HG02943 (cell line): ENCODE results near the gene FEZF2.
A peak's percentile ranks its signal among the peaks of the same experiment; 100 is the strongest.

Experiments
- ATAC-seq: cut with Tn5 transposase; IDR thresholded peaks from one replicate; pipeline ENCODE4 v1.9.1; 2021; ENCODE audit warnings: mild to moderate bottlenecking, low read depth, moderate library complexity; ENCODE audit not compliant: unreplicated experiment

The FEZF2 gene

GRCh38 chr3:62373714-62374333, 474 bp upstream of the FEZF2 start:
- ATAC-seq: no peak

GRCh38 chr3:62372621-62373041, 719 bp downstream of the FEZF2 start:
- ATAC-seq: no peak

- no peak for ATAC-seq
Observed at GRCh38 chr3:62371720-62372591, 1.4 kb downstream of the FEZF2 start.

GRCh38 chr3:62370858-62371719, 2.3 kb downstream of the FEZF2 start:
- no peak for ATAC-seq

GRCh38 chr3:62370112-62370857, 3.1 kb downstream of the FEZF2 start:
- no peak for ATAC-seq

- ATAC-seq: no peak
Observed at GRCh38 chr3:62369476-62369743, 3.9 kb downstream of the FEZF2 start.

- ATAC-seq: no peak
Observed at GRCh38 chr3:62368705-62369475, 4.5 kb downstream of the FEZF2 start.

GRCh38 chr3:62368290-62368704, 5.1 kb downstream of the FEZF2 start:
- no peak for ATAC-seq

- ATAC-seq: no peak
Observed at GRCh38 chr3:62367763-62368195, 5.6 kb downstream of the FEZF2 start.

GRCh38 chr3:62366126-62366484, 7.2 kb downstream of the FEZF2 start:
- ATAC-seq: no peak

- no peak for ATAC-seq
Observed at GRCh38 chr3:62365391-62366125, 7.8 kb downstream of the FEZF2 start.

- ATAC-seq: no peak
Observed at GRCh38 chr3:62364191-62364590, 9.2 kb downstream of the FEZF2 start.

GRCh38 chr3:62363275-62363674, 10.1 kb downstream of the FEZF2 start:
- ATAC-seq: no peak

- ATAC-seq: no peak
Observed at GRCh38 chr3:62361824-62362223, 11.5 kb downstream of the FEZF2 start.

- ATAC-seq: peak; percentile 98
Observed at GRCh38 chr3:62361261-62361660, 12.1 kb downstream of the FEZF2 start.

GRCh38 chr3:62359531-62359930, 13.8 kb downstream of the FEZF2 start:
- no peak for ATAC-seq

GRCh38 chr3:62356356-62356755, 17.0 kb downstream of the FEZF2 start:
- no peak for ATAC-seq

- no peak for ATAC-seq
Observed at GRCh38 chr3:62355703-62356102, 17.6 kb downstream of the FEZF2 start.

- ATAC-seq: no peak
Observed at GRCh38 chr3:62343755-62344154, 29.6 kb downstream of the FEZF2 start.
